H1 (cell line): ENCODE results near the gene WDR49. TPM values are rescaled to one million over a fixed set of nuclear protein-coding genes. Genes with fewer than 3 reads are reported as not detected.
A peak's percentile ranks its signal among the peaks of the same experiment; 100 is the strongest.

Experiments used
- GTF2F1 ChIP-seq: IDR thresholded peaks from 2 replicates; pipeline ENCODE4 v1.6.1; 2012; ENCODE audit warnings: low read depth, low read length, improper control_type of control experiment, borderline replicate concordance
- JUND ChIP-seq: IDR thresholded peaks from 2 replicates; pipeline ENCODE4 v1.6.1; 2011; ENCODE audit warnings: mild to moderate bottlenecking, improper control_type of control experiment, low read length
- POLR2A ChIP-seq, 2 experiments: IDR thresholded peaks; 1 replicate in 1 of 2; 2 replicates in 1 of 2; pipeline ENCODE4 v1.6.1; 2011; ENCODE audit warnings: low read depth in 2 of 2, low read length in 2 of 2, mild to moderate bottlenecking in 2 of 2; ENCODE audit errors: control extremely low read depth in 1 of 2
- RAD21 ChIP-seq, 2 experiments: IDR thresholded peaks in 1 of 2; conservative IDR thresholded peaks in 1 of 2; 2 replicates each; pipeline ENCODE4 v1.6.1; 2011; ENCODE audit warnings: low read depth in 2 of 2, low read length in 2 of 2, improper control_type of control experiment in 1 of 2, inconsistent platforms in 1 of 2, mild to moderate bottlenecking in 1 of 2, moderate library complexity in 1 of 2
- RBBP5 ChIP-seq: IDR thresholded peaks from 2 replicates; pipeline ENCODE4 v1.7.1; 2012; ENCODE audit warnings: low read depth, mild to moderate bottlenecking, inconsistent platforms, low read length, moderate library complexity, borderline replicate concordance
- RXRA ChIP-seq: IDR thresholded peaks from 2 replicates; pipeline ENCODE4 v1.6.1; 2011; ENCODE audit warnings: low read depth, mild to moderate bottlenecking, low read length, moderate library complexity; ENCODE audit not compliant: insufficient read depth
- polyA plus RNA-seq, 7 experiments: library from polyadenylated mRNA; depleted of rRNA in 3 of 7; stranded (reverse) in 5 of 7; unstranded in 2 of 7; fragments of >200 nt in 5 of 7; fragments of 200-250 nt in 2 of 7; gene quantifications; 1 replicate in 5 of 7; 2 replicates in 1 of 7; 4 replicates in 1 of 7; pipeline versions ENCODE4 v1.2.1 to v1.2.3, GENCODE V29; 2011 to 2013; ENCODE audit warnings: missing spikeins in 2 of 7, mixed read lengths in 2 of 7
- total RNA-seq: library from RNA; stranded (reverse); fragmentation: NEBNext Ultra II Directional; extraction: Animal tissue kit (Norgen Biotek cat#: 25700); gene quantifications from 2 replicates; pipeline ENCODE4 v1.2.1, GENCODE V29; 2021
- TF ChIP-seq, protein P1 (sequence below), 3 experiments: IDR thresholded peaks; 1 replicate in 2 of 3; 2 replicates in 1 of 3; pipeline versions ENCODE4 v1.5.1 to v1.6.1; 2011; ENCODE audit warnings: low read length in 3 of 3, mild to moderate bottlenecking in 3 of 3, inconsistent platforms in 2 of 3, low read depth in 1 of 3, moderate library complexity in 1 of 3; ENCODE audit not compliant: insufficient read depth in 1 of 3; ENCODE audit errors: control extremely low read depth in 1 of 3

The WDR49 gene
- total and polyA plus RNA-seq, 2 of the 8 experiments (the other 6 are each of a cell fraction or from before 2014, with no cell fraction given), result 0.50 to 1.7 TPM

DNA sequence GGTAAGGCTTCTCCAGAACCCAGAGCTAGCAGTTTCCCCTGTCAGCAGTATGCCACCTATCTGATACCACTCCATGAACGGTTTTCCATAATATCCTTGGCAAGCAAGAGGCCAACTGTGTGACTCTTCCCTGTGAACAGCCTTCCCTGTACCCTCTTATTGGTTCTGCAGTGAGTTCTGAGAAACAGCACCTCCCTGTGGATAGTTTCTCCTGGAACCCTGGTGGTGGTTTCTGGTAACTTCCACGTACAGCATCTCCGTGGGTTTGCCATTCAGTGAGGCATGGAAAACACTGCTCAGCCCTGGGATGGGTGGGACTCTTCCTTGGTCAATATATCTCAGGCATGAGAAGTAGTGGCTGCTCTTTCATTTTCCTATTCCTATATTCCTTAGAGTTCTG is 160.5 kb downstream of the WDR49 start (continued):
- TF ChIP-seq, protein P1, sequence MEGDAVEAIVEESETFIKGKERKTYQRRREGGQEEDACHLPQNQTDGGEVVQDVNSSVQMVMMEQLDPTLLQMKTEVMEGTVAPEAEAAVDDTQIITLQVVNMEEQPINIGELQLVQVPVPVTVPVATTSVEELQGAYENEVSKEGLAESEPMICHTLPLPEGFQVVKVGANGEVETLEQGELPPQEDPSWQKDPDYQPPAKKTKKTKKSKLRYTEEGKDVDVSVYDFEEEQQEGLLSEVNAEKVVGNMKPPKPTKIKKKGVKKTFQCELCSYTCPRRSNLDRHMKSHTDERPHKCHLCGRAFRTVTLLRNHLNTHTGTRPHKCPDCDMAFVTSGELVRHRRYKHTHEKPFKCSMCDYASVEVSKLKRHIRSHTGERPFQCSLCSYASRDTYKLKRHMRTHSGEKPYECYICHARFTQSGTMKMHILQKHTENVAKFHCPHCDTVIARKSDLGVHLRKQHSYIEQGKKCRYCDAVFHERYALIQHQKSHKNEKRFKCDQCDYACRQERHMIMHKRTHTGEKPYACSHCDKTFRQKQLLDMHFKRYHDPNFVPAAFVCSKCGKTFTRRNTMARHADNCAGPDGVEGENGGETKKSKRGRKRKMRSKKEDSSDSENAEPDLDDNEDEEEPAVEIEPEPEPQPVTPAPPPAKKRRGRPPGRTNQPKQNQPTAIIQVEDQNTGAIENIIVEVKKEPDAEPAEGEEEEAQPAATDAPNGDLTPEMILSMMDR (IDR thresholded peaks at IDR 0.05; ENCODE audit: control extremely low read depth in 1 of 3, insufficient read depth in 1 of 3, low read depth in 1 of 3, low read length in 3 of 3), result peak; percentile 66 to 100 (median 94)
- peak; percentile 64 to 78 for TF ChIP-seq RAD21 (IDR thresholded peaks at IDR 0.05 in 1 of 2, conservative IDR thresholded peaks at IDR 0.05 in 1 of 2; ENCODE audit: low read depth in 2 of 2, low read length in 2 of 2)
- no peak for TF ChIP-seq JUND
- TF ChIP-seq POLR2A (IDR thresholded peaks at IDR 0.05; ENCODE audit: control extremely low read depth in 1 of 2, low read depth in 2 of 2, low read length in 2 of 2), result no peak
- no peak for TF ChIP-seq RXRA
- TF ChIP-seq GTF2F1, result no peak
- no peak for TF ChIP-seq RBBP5
